Measurements from ENCODE around the gene PIGV.

DNA sequence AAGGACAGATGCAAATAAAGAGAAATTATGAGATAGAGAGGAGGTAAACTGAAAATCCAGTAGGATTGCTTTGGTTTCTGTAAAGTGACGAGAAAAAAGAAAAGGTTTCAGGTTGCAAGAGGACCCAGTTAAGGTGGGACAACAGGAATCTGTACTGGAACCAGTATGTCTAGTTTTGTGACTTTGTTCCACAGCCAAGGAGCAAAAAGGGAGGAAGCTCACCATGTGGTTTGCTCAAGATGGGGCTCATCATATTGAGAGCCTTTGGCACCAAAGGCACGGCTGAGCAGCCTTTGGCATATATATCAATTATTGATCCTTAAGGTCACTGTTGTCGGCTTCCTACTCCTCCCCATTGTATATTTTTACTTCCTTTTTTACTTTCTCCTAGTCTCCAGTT is 37.0 kb downstream of the PIGV start:
- TF ChIP-seq GATA2 (IDR thresholded peaks at IDR 0.05; ENCODE audit: low read depth, low read length): no peak
- TF ChIP-seq GATA3 (IDR thresholded peaks at IDR 0.05; ENCODE audit: low read depth, low read length): no peak
